Stimulated activated CD8-positive, alpha-beta memory T cell treated with anti-CD3 and anti-CD28 coated beads, Interleukin-7, amount 100 ng/mL, for 4 hours (primary cell): ENCODE results near the gene CCDC47.

Experiments
- DNase-seq, 2 donors: peaks; one replicate each; pipeline ENCODE4 v3.0.0-alpha.2; 2020; ENCODE audit warnings: low read depth in 2 of 2

CCDC47 gene

GRCh38 chr17:63785556-63785955, 12.2 kb upstream of the CCDC47 start:
- DNase-seq: no peak

- DNase-seq: no peak
Observed at GRCh38 chr17:63783522-63783921, 10.1 kb upstream of the CCDC47 start.

- no peak for DNase-seq
Observed at GRCh38 chr17:63780928-63781327, 7.5 kb upstream of the CCDC47 start.

- no peak for DNase-seq
Observed at GRCh38 chr17:63780507-63780906, 7.1 kb upstream of the CCDC47 start.

- no peak for DNase-seq
Observed at GRCh38 chr17:63775420-63775819, 2.0 kb upstream of the CCDC47 start.

- DNase-seq: no peak
Observed at GRCh38 chr17:63774969-63775265, 1.5 kb upstream of the CCDC47 start.

- DNase-seq: peak; percentile 29 to 84
Observed at GRCh38 chr17:63774141-63774968, 958 bp upstream of the CCDC47 start, which contains the start of gene DDX42. TSS of gene DDX42 (plus strand) at chr17:63774170. CDS start at chr17:63787050, 12,880 bp downstream.

GRCh38 chr17:63772801-63773271, 561 bp downstream of the CCDC47 start:
- DNase-seq: no peak

- no peak for DNase-seq
Observed at GRCh38 chr17:63768433-63768832, 5.0 kb downstream of the CCDC47 start.

- DNase-seq: no peak
Observed at GRCh38 chr17:63766754-63767153, 6.6 kb downstream of the CCDC47 start.

- no peak for DNase-seq
Observed at GRCh38 chr17:63764716-63765115, 8.7 kb downstream of the CCDC47 start.

- DNase-seq: no peak
Observed at GRCh38 chr17:63762161-63763078, 11.0 kb downstream of the CCDC47 start.

- no peak for DNase-seq
Observed at GRCh38 chr17:63760771-63761539, 12.4 kb downstream of the CCDC47 start.

- DNase-seq: no peak
Observed at GRCh38 chr17:63758428-63758827, 15.0 kb downstream of the CCDC47 start.

- no peak for DNase-seq
Observed at GRCh38 chr17:63754046-63754445, 19.4 kb downstream of the CCDC47 start.

GRCh38 chr17:63753215-63753614, 20.2 kb downstream of the CCDC47 start:
- no peak for DNase-seq

GRCh38 chr17:63752707-63753106, 20.7 kb downstream of the CCDC47 start:
- no peak for DNase-seq

- DNase-seq: peak in 1 of 2 donors; percentile 5
Observed at GRCh38 chr17:63751806-63752205, 21.6 kb downstream of the CCDC47 start.

GRCh38 chr17:63741408-63742173, 31.8 kb downstream of the CCDC47 start, which contains the start of gene STRADA:
TSS of gene STRADA (minus strand) at chr17:63741799. CDS start at chr17:63728369, 13,430 bp downstream.
- DNase-seq: peak; percentile 97 to 100

GRCh38 chr17:63741143-63741407, 32.3 kb downstream of the CCDC47 start:
- DNase-seq: peak in 1 of 2 donors; percentile 3

GRCh38 chr17:63740464-63741142, 32.8 kb downstream of the CCDC47 start:
- no peak for DNase-seq
